ENCODE results near the gene ADAMTS16. TPM values are rescaled to one million over a fixed set of nuclear protein-coding genes. Genes with fewer than 3 reads are reported as not detected.

Gene ADAMTS16
- total RNA-seq, 1 donor from 2014 or later: 4.1 TPM

DNA sequence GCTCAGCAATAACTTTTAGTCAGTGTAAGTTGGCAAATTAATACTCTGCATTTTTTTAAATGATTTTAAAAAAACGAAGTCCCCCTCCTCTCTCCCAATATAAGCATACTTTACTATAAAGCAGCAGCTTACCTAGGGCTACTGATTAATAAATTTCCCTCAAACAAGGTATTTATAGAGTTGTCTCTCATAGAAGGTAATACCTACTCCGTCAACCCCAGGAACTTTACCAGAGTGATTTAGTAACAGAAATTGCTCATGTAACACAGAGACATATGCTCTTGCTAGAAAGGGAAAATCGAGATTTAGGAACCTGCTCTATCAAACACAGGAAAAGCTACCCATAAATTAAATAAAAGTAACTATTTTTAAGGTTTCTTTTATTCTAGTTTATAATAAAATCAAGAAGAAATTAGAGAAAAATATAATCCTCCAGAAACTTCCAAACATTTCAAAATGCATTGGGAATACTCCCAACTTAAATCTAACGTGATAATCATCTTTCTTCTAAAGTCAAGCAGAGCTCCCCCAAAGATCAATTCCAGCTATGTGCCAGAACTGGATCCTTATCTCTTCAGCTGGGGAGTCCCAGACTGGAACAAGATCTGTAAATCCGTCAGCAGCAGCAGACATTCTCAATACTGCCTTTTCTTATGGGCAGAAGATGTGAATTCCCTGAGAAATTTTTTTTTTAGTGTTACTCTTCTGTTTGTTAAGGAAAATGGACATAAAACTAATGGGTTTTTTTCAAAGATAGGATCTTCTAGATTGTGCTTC lies 69.6 kb downstream of the ADAMTS16 start:
- Mint-ChIP-seq H3K4me1 (no peaks in the 10 kb centered on the region), H3K27ac (no peak overlapping the region), H3K4me3 (no peak overlapping the region), H3K9me3 (no peaks in the 10 kb centered on the region), H3K27me3 (ENCODE audit: insufficient read depth, low read depth) (no peaks in the 10 kb centered on the region), H3K36me3 (no peaks in the 10 kb centered on the region)
- Histone ChIP-seq H3K9me3 (ENCODE audit: low read depth) (no peaks in the 10 kb centered on the region), H3K9ac (no peak overlapping the region), H3K79me2 (ENCODE audit: low read depth) (no peaks in the 10 kb centered on the region), H3K36me3 (no peaks in the 10 kb centered on the region), H3K4me1 (no peaks in the 10 kb centered on the region), H3K4me2 (no peak overlapping the region), H3K4me3 (no peak overlapping the region), H4K20me1 (ENCODE audit: low read depth) (no peaks in the 10 kb centered on the region), H3K27me3 (no peaks in the 10 kb centered on the region), H2AFZ (replicated peaks) (no peak overlapping the region), H3K27ac (no peak overlapping the region), H3F3A (ENCODE audit: low read depth) (no peaks in the 10 kb centered on the region)
- TF ChIP-seq, protein P1, sequence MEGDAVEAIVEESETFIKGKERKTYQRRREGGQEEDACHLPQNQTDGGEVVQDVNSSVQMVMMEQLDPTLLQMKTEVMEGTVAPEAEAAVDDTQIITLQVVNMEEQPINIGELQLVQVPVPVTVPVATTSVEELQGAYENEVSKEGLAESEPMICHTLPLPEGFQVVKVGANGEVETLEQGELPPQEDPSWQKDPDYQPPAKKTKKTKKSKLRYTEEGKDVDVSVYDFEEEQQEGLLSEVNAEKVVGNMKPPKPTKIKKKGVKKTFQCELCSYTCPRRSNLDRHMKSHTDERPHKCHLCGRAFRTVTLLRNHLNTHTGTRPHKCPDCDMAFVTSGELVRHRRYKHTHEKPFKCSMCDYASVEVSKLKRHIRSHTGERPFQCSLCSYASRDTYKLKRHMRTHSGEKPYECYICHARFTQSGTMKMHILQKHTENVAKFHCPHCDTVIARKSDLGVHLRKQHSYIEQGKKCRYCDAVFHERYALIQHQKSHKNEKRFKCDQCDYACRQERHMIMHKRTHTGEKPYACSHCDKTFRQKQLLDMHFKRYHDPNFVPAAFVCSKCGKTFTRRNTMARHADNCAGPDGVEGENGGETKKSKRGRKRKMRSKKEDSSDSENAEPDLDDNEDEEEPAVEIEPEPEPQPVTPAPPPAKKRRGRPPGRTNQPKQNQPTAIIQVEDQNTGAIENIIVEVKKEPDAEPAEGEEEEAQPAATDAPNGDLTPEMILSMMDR (IDR thresholded peaks at IDR 0.05): no peak
- no peak for TF ChIP-seq EZH2phosphoT487 (IDR thresholded peaks at IDR 0.05)
- no peak for TF ChIP-seq EZH2 (IDR thresholded peaks at IDR 0.05)
- no peak for DNase-seq (ENCODE audit: low spot score)

DNA sequence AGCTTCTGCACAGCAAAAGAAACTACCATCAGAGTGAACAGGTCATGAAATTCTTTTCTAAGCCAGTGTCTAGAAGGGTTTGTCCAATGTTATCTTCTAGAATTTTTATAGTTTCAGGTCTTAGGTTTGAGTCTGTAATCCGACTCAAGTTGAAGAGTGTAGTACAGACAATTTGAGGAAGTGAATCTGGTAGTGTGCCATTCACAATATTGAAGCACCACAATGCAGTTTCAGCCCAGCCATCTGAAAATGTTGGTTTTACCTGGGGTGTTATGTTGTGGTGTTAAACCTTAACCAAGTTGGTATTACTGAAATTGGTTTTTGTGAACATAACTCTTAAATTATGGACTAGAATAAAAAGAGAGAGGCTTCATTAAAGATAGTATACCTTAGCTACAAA lies 77.2 kb downstream of the ADAMTS16 start:
- H3K79me2 ChIP-seq (ENCODE audit: low read depth): no peaks in the 10 kb centered on the region
- TF ChIP-seq EZH2phosphoT487 (IDR thresholded peaks at IDR 0.05) (no peak), EZH2 (IDR thresholded peaks at IDR 0.05) (no peak)
- TF ChIP-seq, protein P1 (IDR thresholded peaks at IDR 0.05): no peak
- peaks cover 2% of the 10 kb centered on the region for H3K27me3 Mint-ChIP-seq (ENCODE audit: insufficient read depth, low read depth)
- H3K9me3 ChIP-seq (ENCODE audit: low read depth): no peaks in the 10 kb centered on the region
- H3K36me3 Mint-ChIP-seq: no peaks in the 10 kb centered on the region
- H3K4me3 Mint-ChIP-seq: no peak overlapping the region
- no peaks in the 10 kb centered on the region for H3K9me3 Mint-ChIP-seq
- H3F3A ChIP-seq (ENCODE audit: low read depth): no peaks in the 10 kb centered on the region
- no peak overlapping the region for H3K27ac Mint-ChIP-seq
- H3K36me3 ChIP-seq: no peaks in the 10 kb centered on the region
- H3K4me1 ChIP-seq: no peaks in the 10 kb centered on the region
- no peak for DNase-seq (ENCODE audit: low spot score)
- H3K9ac ChIP-seq: no peak overlapping the region
- no peak overlapping the region for H2AFZ ChIP-seq (replicated peaks)
- no peak overlapping the region for H3K27ac ChIP-seq
- H3K4me3 ChIP-seq: no peak overlapping the region
- no peaks in the 10 kb centered on the region for H4K20me1 ChIP-seq (ENCODE audit: low read depth)
- no peak overlapping the region for H3K4me2 ChIP-seq
- H3K27me3 ChIP-seq: no peaks in the 10 kb centered on the region
- H3K4me1 Mint-ChIP-seq: peaks cover 7% of the 10 kb centered on the region

DNA sequence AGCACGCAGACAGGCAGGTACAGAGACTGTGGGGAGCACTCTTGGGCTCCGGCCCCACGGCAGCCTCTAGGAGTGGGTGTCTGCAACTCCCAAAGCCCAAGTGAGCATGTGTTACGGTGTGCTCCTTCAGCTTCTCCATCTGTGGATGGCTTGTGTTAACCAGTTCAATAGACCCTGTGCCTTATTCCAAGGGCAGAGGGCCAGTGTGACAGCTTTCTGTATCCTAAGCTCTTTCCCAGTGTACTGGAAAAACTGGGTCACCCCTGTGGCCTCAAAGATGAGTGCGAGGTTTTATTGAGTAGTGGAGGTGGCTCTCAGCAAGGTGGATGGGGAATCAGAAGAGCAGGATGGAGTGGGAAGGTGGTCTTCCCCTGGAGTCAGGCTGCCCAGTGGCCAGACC lies 78.3 kb downstream of the ADAMTS16 start:
- Histone ChIP-seq H3K9ac (no peak overlapping the region), H3K4me3 (no peak overlapping the region), H3K36me3 (no peaks in the 10 kb centered on the region), H3K27ac (no peak overlapping the region), H4K20me1 (ENCODE audit: low read depth) (no peaks in the 10 kb centered on the region), H3K4me1 (no peaks in the 10 kb centered on the region), H2AFZ (replicated peaks) (no peak overlapping the region), H3K4me2 (no peak overlapping the region), H3F3A (ENCODE audit: low read depth) (no peaks in the 10 kb centered on the region), H3K79me2 (ENCODE audit: low read depth) (no peaks in the 10 kb centered on the region), H3K9me3 (ENCODE audit: low read depth) (no peaks in the 10 kb centered on the region), H3K27me3 (no peaks in the 10 kb centered on the region)
- Mint-ChIP-seq H3K9me3 (no peaks in the 10 kb centered on the region), H3K36me3 (no peaks in the 10 kb centered on the region), H3K4me3 (no peak overlapping the region), H3K27me3 (ENCODE audit: insufficient read depth, low read depth) (peaks cover 2% of the 10 kb centered on the region), H3K4me1 (peaks cover 7% of the 10 kb centered on the region), H3K27ac (no peak overlapping the region)
- no peak for DNase-seq (ENCODE audit: low spot score)
- TF ChIP-seq EZH2phosphoT487 (IDR thresholded peaks at IDR 0.05): no peak
- TF ChIP-seq, protein P1 (IDR thresholded peaks at IDR 0.05): no peak
- no peak for TF ChIP-seq EZH2 (IDR thresholded peaks at IDR 0.05)

Data from neural progenitor cell (in vitro differentiated cells).